ENCODE measurements around the gene VAMP3.
A peak's percentile ranks its signal among the peaks of the same experiment; 100 is the strongest.

DNA sequence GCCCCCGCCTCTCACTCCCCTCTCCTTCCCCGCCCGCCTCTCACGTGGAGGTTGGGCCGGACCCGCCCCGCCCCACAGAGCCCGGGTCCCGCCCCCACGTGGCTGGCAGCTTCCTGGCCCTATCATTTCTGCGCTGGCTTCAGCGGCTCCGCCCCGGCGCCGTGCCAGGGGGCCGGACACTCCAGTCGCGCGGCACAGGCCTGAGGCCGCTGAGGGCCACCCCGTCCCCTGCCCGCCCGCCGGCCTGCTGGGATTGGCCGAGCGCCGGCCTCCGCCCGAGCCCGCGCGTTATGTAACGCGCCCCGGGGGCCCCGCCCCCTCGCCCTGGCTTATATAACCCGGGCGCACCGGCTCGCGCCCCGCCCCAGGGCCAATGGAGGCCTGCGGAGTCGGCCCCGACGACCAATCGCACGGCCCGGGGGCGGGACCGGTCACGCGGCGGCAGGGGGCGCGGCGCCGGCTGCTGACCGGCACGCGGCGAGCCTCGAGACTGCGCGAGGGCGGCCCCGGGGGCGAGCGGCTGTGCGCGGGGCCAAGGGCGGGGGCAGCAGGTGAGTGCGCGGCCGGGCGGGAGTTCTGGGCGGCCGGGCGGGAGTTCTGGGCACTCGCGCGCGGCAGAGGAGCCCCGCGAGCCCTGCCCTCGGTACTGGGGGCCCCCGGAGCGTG lies 12.9 kb downstream of the VAMP3 start, which contains the start of gene PER3:
- TF ChIP-seq ZNF114 (tag by site-specific recombination; IDR thresholded peaks at IDR 0.05) = no peak
- no peak for TF ChIP-seq ZNF404 (tag by site-specific recombination; IDR thresholded peaks at IDR 0.05)
- TF ChIP-seq, protein P1, sequence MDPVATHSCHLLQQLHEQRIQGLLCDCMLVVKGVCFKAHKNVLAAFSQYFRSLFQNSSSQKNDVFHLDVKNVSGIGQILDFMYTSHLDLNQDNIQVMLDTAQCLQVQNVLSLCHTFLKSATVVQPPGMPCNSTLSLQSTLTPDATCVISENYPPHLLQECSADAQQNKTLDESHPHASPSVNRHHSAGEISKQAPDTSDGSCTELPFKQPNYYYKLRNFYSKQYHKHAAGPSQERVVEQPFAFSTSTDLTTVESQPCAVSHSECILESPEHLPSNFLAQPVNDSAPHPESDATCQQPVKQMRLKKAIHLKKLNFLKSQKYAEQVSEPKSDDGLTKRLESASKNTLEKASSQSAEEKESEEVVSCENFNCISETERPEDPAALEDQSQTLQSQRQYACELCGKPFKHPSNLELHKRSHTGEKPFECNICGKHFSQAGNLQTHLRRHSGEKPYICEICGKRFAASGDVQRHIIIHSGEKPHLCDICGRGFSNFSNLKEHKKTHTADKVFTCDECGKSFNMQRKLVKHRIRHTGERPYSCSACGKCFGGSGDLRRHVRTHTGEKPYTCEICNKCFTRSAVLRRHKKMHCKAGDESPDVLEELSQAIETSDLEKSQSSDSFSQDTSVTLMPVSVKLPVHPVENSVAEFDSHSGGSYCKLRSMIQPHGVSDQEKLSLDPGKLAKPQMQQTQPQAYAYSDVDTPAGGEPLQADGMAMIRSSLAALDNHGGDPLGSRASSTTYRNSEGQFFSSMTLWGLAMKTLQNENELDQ (tag by site-specific recombination; IDR thresholded peaks at IDR 0.05; ENCODE audit: low read depth) = no peak
- TF ChIP-seq, protein P2, sequence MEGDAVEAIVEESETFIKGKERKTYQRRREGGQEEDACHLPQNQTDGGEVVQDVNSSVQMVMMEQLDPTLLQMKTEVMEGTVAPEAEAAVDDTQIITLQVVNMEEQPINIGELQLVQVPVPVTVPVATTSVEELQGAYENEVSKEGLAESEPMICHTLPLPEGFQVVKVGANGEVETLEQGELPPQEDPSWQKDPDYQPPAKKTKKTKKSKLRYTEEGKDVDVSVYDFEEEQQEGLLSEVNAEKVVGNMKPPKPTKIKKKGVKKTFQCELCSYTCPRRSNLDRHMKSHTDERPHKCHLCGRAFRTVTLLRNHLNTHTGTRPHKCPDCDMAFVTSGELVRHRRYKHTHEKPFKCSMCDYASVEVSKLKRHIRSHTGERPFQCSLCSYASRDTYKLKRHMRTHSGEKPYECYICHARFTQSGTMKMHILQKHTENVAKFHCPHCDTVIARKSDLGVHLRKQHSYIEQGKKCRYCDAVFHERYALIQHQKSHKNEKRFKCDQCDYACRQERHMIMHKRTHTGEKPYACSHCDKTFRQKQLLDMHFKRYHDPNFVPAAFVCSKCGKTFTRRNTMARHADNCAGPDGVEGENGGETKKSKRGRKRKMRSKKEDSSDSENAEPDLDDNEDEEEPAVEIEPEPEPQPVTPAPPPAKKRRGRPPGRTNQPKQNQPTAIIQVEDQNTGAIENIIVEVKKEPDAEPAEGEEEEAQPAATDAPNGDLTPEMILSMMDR (tag by site-specific recombination; IDR thresholded peaks at IDR 0.05) = no peak
- peak; percentile 88 for TF ChIP-seq SP2 (tag by site-specific recombination; IDR thresholded peaks at IDR 0.05)
- TF ChIP-seq ZNF830 (tag by site-specific recombination; IDR thresholded peaks at IDR 0.05; ENCODE audit: low read depth) = no peak

Measured in HEK293 (cell line).